ENCODE results near the gene GATA5.

The GATA5 gene

DNA sequence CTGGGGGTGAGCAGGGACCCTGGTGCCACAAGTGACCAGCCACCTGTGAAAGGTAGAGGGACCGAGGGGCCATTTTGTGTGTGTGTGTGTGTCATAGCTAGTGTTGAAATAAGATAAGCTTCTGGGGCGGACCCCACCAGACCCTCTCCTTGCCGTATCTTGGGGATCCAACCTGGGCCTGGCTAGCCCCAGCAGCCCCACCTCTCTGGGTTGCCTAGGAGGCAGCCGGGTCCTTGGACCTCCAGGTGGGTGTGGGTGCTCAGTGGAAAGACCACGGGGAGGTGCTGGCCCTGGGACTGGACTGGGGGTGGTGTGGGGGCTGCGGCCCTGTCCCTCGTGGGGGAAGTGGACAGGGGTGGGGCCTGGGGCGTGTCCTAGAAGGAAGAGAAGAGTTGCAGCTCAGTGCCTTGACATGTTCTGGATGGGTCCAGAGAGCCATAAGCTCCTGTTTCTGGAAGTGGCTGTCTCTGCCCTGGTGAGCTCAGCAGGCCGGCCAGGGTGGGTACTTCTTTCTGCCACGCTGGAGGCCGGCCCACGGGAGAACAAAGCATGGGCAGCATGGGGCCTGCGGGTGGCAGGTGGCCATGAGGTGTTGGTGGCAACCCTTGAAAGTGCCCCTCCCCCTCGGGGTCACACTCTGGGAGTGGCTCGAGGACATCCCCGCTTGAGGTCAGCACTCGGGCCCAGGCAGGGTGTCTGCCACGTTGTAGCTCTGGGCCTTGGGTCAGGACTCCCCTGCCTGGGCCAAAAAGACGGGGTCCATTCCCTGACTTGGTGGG lies 56.9 kb downstream of the GATA5 start:
- no peak overlapping the region for H3K27ac Mint-ChIP-seq
- H3K27me3 Mint-ChIP-seq (ENCODE audit: low read depth), result peaks cover 8% of the 10 kb centered on the region
- H3K4me3 Mint-ChIP-seq, result no peak overlapping the region
- H3K9me3 Mint-ChIP-seq, result peaks cover 2% of the 10 kb centered on the region
- no peaks in the 10 kb centered on the region for H3K36me3 Mint-ChIP-seq (ENCODE audit: low read depth)
- H3K4me1 Mint-ChIP-seq, result no peaks in the 10 kb centered on the region
- TF ChIP-seq, protein P1, sequence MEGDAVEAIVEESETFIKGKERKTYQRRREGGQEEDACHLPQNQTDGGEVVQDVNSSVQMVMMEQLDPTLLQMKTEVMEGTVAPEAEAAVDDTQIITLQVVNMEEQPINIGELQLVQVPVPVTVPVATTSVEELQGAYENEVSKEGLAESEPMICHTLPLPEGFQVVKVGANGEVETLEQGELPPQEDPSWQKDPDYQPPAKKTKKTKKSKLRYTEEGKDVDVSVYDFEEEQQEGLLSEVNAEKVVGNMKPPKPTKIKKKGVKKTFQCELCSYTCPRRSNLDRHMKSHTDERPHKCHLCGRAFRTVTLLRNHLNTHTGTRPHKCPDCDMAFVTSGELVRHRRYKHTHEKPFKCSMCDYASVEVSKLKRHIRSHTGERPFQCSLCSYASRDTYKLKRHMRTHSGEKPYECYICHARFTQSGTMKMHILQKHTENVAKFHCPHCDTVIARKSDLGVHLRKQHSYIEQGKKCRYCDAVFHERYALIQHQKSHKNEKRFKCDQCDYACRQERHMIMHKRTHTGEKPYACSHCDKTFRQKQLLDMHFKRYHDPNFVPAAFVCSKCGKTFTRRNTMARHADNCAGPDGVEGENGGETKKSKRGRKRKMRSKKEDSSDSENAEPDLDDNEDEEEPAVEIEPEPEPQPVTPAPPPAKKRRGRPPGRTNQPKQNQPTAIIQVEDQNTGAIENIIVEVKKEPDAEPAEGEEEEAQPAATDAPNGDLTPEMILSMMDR (IDR thresholded peaks at IDR 0.05; ENCODE audit: unreplicated experiment in 3 of 3), result no peak

- Mint-ChIP-seq H3K36me3 (ENCODE audit: low read depth) (no peaks in the 10 kb centered on the region), H3K27me3 (ENCODE audit: low read depth) (peaks cover 8% of the 10 kb centered on the region), H3K4me1 (no peaks in the 10 kb centered on the region), H3K27ac (no peak overlapping the region), H3K4me3 (no peak overlapping the region), H3K9me3 (peaks cover 2% of the 10 kb centered on the region)
- TF ChIP-seq, protein P1 (IDR thresholded peaks at IDR 0.05; ENCODE audit: unreplicated experiment in 3 of 3), result no peak
These were observed 57.6 kb downstream of the GATA5 start for GRCh38 chr20:62417981-62418708.

DNA sequence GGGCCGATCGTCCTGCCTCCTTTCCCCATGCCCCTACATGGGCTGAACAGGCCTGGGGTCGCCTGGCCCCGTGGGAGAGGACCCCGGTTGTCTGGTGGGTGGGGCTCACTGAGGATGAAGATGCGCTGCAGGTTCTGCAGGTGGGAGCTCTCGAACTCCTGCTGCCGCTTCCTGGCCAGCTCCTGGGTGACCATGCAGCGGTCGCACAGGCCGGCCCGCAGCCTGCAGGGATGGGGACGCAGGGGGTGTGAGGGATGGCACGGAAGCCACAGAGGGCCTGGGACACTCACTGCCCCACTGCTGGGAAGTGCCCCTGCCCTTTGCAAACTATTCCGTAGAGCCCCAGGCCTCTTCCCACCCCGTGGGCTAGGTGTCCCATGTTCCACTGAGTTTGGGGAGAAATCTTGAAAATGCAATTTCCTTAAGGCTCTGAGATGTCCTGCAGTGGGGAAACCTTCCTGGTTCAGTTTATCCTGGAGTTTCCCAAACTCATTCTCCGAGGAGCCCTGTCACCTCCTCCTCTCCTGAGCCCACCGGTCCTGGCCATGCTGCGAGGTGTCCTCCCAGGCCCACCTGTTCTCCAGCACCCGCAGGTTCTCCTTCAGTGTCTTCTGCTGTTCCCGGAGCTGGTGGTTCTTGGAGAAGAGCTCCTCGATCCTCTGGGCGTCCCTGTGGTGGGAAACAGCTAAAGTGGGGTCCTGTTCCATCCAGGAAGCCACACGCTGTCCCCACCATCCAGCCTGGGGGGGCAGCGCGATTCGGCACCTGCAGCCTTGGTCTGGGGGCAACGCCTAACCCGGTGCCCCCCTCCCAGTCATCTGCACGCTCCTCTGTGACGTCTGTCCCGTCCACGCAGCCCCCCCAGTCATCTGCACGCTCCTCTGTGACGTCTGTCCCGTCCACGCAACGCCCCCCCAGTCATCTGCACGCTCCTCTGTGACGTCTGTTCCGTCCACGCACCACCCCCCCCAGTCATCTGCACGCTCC lies 58.9 kb downstream of the GATA5 start:
- Mint-ChIP-seq H3K9me3 (peaks cover 2% of the 10 kb centered on the region), H3K4me3 (no peak overlapping the region), H3K27me3 (ENCODE audit: low read depth) (peaks cover 8% of the 10 kb centered on the region), H3K4me1 (no peaks in the 10 kb centered on the region), H3K27ac (no peak overlapping the region), H3K36me3 (ENCODE audit: low read depth) (no peaks in the 10 kb centered on the region)
- TF ChIP-seq, protein P1 (IDR thresholded peaks at IDR 0.05; ENCODE audit: unreplicated experiment in 3 of 3), result no peak

DNA sequence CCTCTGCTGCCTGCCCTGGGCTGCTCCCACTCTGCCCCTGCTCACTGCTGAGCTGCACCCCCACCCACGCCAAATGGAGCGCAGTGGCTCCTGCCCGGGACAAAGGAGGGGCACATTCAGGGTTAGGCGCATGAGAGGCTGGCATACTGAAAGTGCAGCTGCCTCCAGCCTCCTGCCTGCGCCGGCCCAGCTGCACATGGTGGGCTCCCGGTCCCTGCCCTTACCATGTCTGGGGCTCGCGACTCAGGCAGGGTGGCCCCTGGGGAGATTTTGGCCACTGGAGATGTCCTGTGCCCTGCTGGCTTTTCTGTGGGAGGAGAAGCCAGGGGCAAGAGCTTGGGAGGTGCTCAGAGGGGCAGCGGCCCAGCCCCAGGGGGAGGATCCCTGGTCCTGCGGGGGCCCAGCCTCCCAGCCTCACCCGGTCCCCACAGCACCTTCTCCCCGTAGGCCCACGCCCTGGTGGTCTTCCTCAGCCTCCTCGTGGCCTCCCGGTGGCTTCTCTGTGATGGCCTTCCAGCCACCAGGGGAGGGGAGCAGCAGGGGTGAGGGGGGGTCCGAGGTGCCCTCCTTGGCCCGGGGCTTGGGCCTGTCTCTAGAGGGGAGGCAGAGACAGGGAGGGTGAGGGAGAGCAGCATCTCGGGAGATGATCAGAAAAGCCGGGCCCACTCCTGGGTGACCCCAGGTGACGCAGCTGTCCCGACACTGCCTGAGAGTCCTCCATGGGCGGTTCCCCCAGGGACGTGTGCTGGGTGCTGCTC lies 60.3 kb downstream of the GATA5 start:
- TF ChIP-seq, protein P1 (IDR thresholded peaks at IDR 0.05; ENCODE audit: unreplicated experiment in 3 of 3), result no peak
- peaks cover 3% of the 10 kb centered on the region for H3K27me3 Mint-ChIP-seq (ENCODE audit: low read depth)
- peaks cover 2% of the 10 kb centered on the region for H3K9me3 Mint-ChIP-seq
- no peak overlapping the region for H3K27ac Mint-ChIP-seq
- no peaks in the 10 kb centered on the region for H3K36me3 Mint-ChIP-seq (ENCODE audit: low read depth)
- H3K4me1 Mint-ChIP-seq, result no peaks in the 10 kb centered on the region
- H3K4me3 Mint-ChIP-seq, result no peak overlapping the region

DNA sequence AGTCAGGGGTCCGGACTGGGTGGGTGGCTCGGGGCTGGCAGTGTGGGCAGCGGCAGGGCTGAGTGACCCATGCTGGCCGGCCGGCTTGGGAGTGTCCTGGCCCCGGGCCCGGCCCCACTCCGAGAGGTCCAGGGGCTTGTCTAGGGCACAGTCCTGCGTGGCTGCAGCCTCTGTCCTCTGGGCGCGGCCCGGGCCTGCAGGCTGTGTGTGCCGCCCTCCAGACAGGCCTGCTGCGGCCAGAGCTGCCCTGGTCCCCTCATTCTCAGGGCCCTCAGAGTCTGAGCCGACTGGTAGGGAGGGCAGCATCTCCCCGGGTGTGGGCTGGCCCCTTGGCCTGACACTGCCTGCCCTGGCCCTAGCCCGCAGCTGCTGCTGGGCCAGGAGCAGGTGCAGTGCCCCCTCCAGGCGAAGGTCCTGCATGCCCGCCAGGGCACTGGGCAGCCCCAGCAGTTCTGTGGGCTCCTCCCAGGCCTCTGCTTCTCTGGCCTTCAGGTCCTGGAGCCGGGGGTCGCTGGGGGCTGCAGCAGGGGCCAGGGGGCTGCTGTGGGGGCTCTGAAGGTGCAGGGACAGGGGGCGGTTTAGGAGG lies 61.8 kb downstream of the GATA5 start:
- TF ChIP-seq, protein P1 (IDR thresholded peaks at IDR 0.05; ENCODE audit: unreplicated experiment in 3 of 3), result no peak
- Mint-ChIP-seq H3K27ac (no peak overlapping the region), H3K4me3 (no peak overlapping the region), H3K27me3 (ENCODE audit: low read depth) (peaks cover 5% of the 10 kb centered on the region), H3K36me3 (ENCODE audit: low read depth) (no peaks in the 10 kb centered on the region), H3K9me3 (no peaks in the 10 kb centered on the region), H3K4me1 (peaks cover 5% of the 10 kb centered on the region)

Data from nephron (organoid).